Muscle layer of colon (tissue), 2 donors: ENCODE results near the gene ITSN1.

ENCODE experiments used
- H3K27ac ChIP-seq: one replicate; pipeline ENCODE4 v1.7.0; 2013; ENCODE audit warnings: low read depth, mild to moderate bottlenecking, low read length, moderate library complexity
- H3K27me3 ChIP-seq, 2 donors: one replicate each; pipeline ENCODE4 v1.7.0; 2013; ENCODE audit warnings: low read length in 2 of 2, mild to moderate bottlenecking in 2 of 2; ENCODE audit not compliant: insufficient read depth in 2 of 2, control insufficient read depth in 1 of 2
- H3K36me3 ChIP-seq: one replicate; pipeline ENCODE4 v1.7.0; 2013; ENCODE audit warnings: mild to moderate bottlenecking, low read length; ENCODE audit not compliant: insufficient read depth
- H3K4me1 ChIP-seq: one replicate; pipeline ENCODE4 v1.7.0; 2013; ENCODE audit warnings: mild to moderate bottlenecking, low read length; ENCODE audit not compliant: insufficient read depth
- H3K4me3 ChIP-seq, 2 donors: one replicate each; pipeline ENCODE4 v1.7.0; 2013; ENCODE audit warnings: low read length in 2 of 2, low read depth in 1 of 2, mild to moderate bottlenecking in 1 of 2, moderate library complexity in 1 of 2
- H3K9ac ChIP-seq: one replicate; pipeline ENCODE4 v1.7.0; 2013; ENCODE audit warnings: low read length
- H3K9me3 ChIP-seq: one replicate; pipeline ENCODE4 v1.7.0; 2013; ENCODE audit warnings: mild to moderate bottlenecking, low read length
- donor health status: abdominal sarcoma.
- donor health status: Adenocarcinoma of cecum.

The ITSN1 gene

GRCh38 chr21:33817663-33818451 lies 175.6 kb downstream of the ITSN1 start:
- peaks cover 36% of the 10 kb centered on the region for H3K36me3 ChIP-seq
- H3K4me1 ChIP-seq: no peaks in the 10 kb centered on the region
- no peak overlapping the region for H3K4me3 ChIP-seq
- no peak overlapping the region for H3K9ac ChIP-seq
- H3K27ac ChIP-seq: no peak overlapping the region
- no peaks in the 10 kb centered on the region for H3K9me3 ChIP-seq
- H3K27me3 ChIP-seq: no peaks in the 10 kb centered on the region

GRCh38 chr21:33820230-33820770 lies 178.0 kb downstream of the ITSN1 start:
- Histone ChIP-seq H3K4me1 (peaks cover 19% of the 10 kb centered on the region), H3K9ac (no peak overlapping the region), H3K9me3 (no peaks in the 10 kb centered on the region), H3K36me3 (peaks cover 27% of the 10 kb centered on the region), H3K4me3 (no peak overlapping the region), H3K27me3 (no peaks in the 10 kb centered on the region), H3K27ac (no peak overlapping the region)

- no peak overlapping the region for H3K27ac ChIP-seq
- peaks cover 27% of the 10 kb centered on the region for H3K36me3 ChIP-seq
- no peak overlapping the region for H3K9ac ChIP-seq
- no peak overlapping the region for H3K4me3 ChIP-seq
- H3K9me3 ChIP-seq: no peaks in the 10 kb centered on the region
- H3K27me3 ChIP-seq: no peaks in the 10 kb centered on the region
- H3K4me1 ChIP-seq: peaks cover 24% of the 10 kb centered on the region
Observed at GRCh38 chr21:33820798-33821197, 178.5 kb downstream of the ITSN1 start.

GRCh38 chr21:33821503-33822322 lies 179.4 kb downstream of the ITSN1 start:
- no peaks in the 10 kb centered on the region for H3K27me3 ChIP-seq
- H3K9me3 ChIP-seq: no peaks in the 10 kb centered on the region
- no peak overlapping the region for H3K27ac ChIP-seq
- H3K9ac ChIP-seq: no peak overlapping the region
- H3K4me3 ChIP-seq: no peak overlapping the region
- peaks cover 28% of the 10 kb centered on the region for H3K4me1 ChIP-seq
- peaks cover 20% of the 10 kb centered on the region for H3K36me3 ChIP-seq

- Histone ChIP-seq H3K4me3 (no peak overlapping the region), H3K27ac (peak overlapping the region; percentile 61), H3K4me1 (peaks cover 41% of the 10 kb centered on the region), H3K9me3 (no peaks in the 10 kb centered on the region), H3K9ac (no peak overlapping the region), H3K27me3 (no peaks in the 10 kb centered on the region), H3K36me3 (peaks cover under 1% of the 10 kb centered on the region)
Observed at GRCh38 chr21:33824156-33824941, 182.0 kb downstream of the ITSN1 start.

GRCh38 chr21:33825419-33825818 lies 183.1 kb downstream of the ITSN1 start:
- Histone ChIP-seq H3K36me3 (peaks cover 11% of the 10 kb centered on the region), H3K4me1 (peaks cover 41% of the 10 kb centered on the region)

GRCh38 chr21:33825915-33826314 lies 183.6 kb downstream of the ITSN1 start:
- H3K36me3 ChIP-seq: peaks cover 12% of the 10 kb centered on the region
- H3K27me3 ChIP-seq: no peaks in the 10 kb centered on the region
- H3K4me3 ChIP-seq: no peak overlapping the region
- H3K9ac ChIP-seq: no peak overlapping the region
- H3K27ac ChIP-seq: peak overlapping the region; percentile 61
- H3K9me3 ChIP-seq: no peaks in the 10 kb centered on the region
- H3K4me1 ChIP-seq: peaks cover 41% of the 10 kb centered on the region

More at GRCh38 chr21:33825419-33825818, 183.1 kb downstream of the ITSN1 start:
- H3K4me3 ChIP-seq: no peak overlapping the region
- H3K9me3 ChIP-seq: no peaks in the 10 kb centered on the region
- H3K27ac ChIP-seq: peak overlapping the region; percentile 61
- no peaks in the 10 kb centered on the region for H3K27me3 ChIP-seq
- no peak overlapping the region for H3K9ac ChIP-seq

GRCh38 chr21:33828083-33828482 lies 185.8 kb downstream of the ITSN1 start:
- no peak overlapping the region for H3K27ac ChIP-seq

GRCh38 chr21:33828577-33828976 lies 186.3 kb downstream of the ITSN1 start:
- Histone ChIP-seq H3K36me3 (peaks cover 12% of the 10 kb centered on the region), H3K9ac (no peak overlapping the region), H3K4me1 (peaks cover 35% of the 10 kb centered on the region), H3K27ac (no peak overlapping the region), H3K9me3 (no peaks in the 10 kb centered on the region), H3K27me3 (no peaks in the 10 kb centered on the region), H3K4me3 (no peak overlapping the region)

More at GRCh38 chr21:33828083-33828482, 185.8 kb downstream of the ITSN1 start:
- Histone ChIP-seq H3K4me3 (peak overlapping the region in 1 of 2 donors; percentile 0), H3K9me3 (no peaks in the 10 kb centered on the region), H3K9ac (no peak overlapping the region), H3K4me1 (peaks cover 40% of the 10 kb centered on the region), H3K36me3 (peaks cover 12% of the 10 kb centered on the region), H3K27me3 (no peaks in the 10 kb centered on the region)

- no peaks in the 10 kb centered on the region for H3K9me3 ChIP-seq
- H3K4me3 ChIP-seq: no peak overlapping the region
- H3K9ac ChIP-seq: no peak overlapping the region
- H3K27me3 ChIP-seq: no peaks in the 10 kb centered on the region
- H3K27ac ChIP-seq: no peak overlapping the region
- H3K36me3 ChIP-seq: peaks cover 18% of the 10 kb centered on the region
- peaks cover 27% of the 10 kb centered on the region for H3K4me1 ChIP-seq
Observed at GRCh38 chr21:33829844-33830243, 187.5 kb downstream of the ITSN1 start.
